Kidney epithelial cell (primary cell): Measurements from ENCODE around the gene INSYN1. TPM values are rescaled to one million over a fixed set of nuclear protein-coding genes. Genes with fewer than 3 reads are reported as not detected.

Experiments
- DNase-seq: peaks from one replicate; pipeline ENCODE4 v3.0.0-alpha.2; 2010; ENCODE audit warnings: low read depth
- H3K27me3 ChIP-seq: 2 replicates; pipeline ENCODE4 v1.6.0; 2011; ENCODE audit warnings: low read length; ENCODE audit not compliant: control insufficient read depth, insufficient read depth
- H3K36me3 ChIP-seq: 2 replicates; pipeline ENCODE4 v1.5.1; 2011; ENCODE audit warnings: low read length; ENCODE audit not compliant: control insufficient read depth, insufficient read depth
- H3K4me3 ChIP-seq: 2 replicates; pipeline ENCODE4 v1.5.1; 2011; ENCODE audit warnings: low read depth, mild to moderate bottlenecking, control low read depth, low read length
- CTCF ChIP-seq: IDR thresholded peaks from 2 replicates; pipeline ENCODE4 v1.5.1; 2011; ENCODE audit warnings: mild to moderate bottlenecking, moderate library complexity, low read length, control low read depth, inconsistent platforms; ENCODE audit not compliant: insufficient read depth, poor library complexity, severe bottlenecking
- total RNA-seq: library from RNA; depleted of rRNA; stranded (reverse); fragments of >200 nt; gene quantifications from 2 replicates; pipeline ENCODE4 v1.2.3, GENCODE V29; 2015

The INSYN1 gene
- total RNA-seq, 1 donor from 2014 or later: 1.3 TPM

- H3K4me3 ChIP-seq: no peak overlapping the region
- DNase-seq: no peak
- H3K27me3 ChIP-seq: peaks cover 4% of the 10 kb centered on the region
- no peaks in the 10 kb centered on the region for H3K36me3 ChIP-seq
- TF ChIP-seq CTCF: no peak
Observed at GRCh38 chr15:73727330-73727976, 25.7 kb downstream of the INSYN1 start.

DNA sequence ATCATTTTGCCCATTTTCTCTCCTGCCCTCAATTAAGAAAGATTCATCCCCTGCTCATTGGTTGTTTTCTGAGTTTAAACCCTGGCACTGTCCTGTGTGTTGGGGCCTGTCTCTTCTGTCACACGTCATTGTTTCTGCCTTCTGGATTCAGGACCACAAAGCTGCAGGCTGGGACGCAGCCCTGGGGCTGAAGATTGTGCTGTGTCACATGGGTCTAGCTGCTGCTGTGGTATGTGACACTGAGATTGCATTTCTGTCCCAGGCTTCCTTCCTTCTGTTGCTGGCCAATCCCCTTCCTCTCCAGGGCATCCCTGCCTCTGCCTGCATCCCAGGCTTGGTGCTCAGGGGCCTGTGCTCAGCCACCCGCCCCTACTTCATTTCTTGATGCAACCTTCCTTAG, 28.9 kb downstream of the INSYN1 start:
- no peak for DNase-seq
- Histone ChIP-seq H3K27me3 (peaks cover 4% of the 10 kb centered on the region), H3K4me3 (no peak overlapping the region), H3K36me3 (no peaks in the 10 kb centered on the region)
- no peak for TF ChIP-seq CTCF

- DNase-seq: no peak
- Histone ChIP-seq H3K4me3 (no peak overlapping the region), H3K27me3 (peaks cover 4% of the 10 kb centered on the region), H3K36me3 (no peaks in the 10 kb centered on the region)
- TF ChIP-seq CTCF: no peak
Observed at GRCh38 chr15:73723191-73723590, 30.0 kb downstream of the INSYN1 start.

GRCh38 chr15:73722425-73722824, 30.7 kb downstream of the INSYN1 start:
- TF ChIP-seq CTCF: no peak
- no peak for DNase-seq
- Histone ChIP-seq H3K4me3 (no peak overlapping the region), H3K36me3 (no peaks in the 10 kb centered on the region), H3K27me3 (peaks cover 4% of the 10 kb centered on the region)

DNA sequence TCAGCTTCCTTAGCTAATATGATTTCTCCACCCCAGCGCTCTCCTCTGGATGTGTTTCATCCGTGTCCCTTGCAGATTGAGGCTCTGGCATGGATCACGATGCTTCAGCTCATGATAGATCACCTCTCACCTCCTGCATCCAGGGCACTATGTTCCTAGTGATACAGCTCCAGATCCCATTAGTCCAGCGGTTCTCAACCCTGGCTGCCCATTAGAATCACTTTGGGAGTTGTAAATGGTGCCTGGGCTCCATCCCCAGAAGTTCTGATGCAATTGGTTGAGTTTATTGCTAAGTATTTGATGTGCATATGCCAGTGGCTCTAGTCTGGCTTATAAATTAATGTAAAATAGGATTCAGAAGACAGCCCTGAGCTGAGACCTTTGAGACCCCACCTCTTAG, 34.5 kb downstream of the INSYN1 start:
- no peak for DNase-seq
- no peaks in the 10 kb centered on the region for H3K27me3 ChIP-seq
- H3K36me3 ChIP-seq: no peaks in the 10 kb centered on the region
- TF ChIP-seq CTCF: no peak
- no peak overlapping the region for H3K4me3 ChIP-seq

DNA sequence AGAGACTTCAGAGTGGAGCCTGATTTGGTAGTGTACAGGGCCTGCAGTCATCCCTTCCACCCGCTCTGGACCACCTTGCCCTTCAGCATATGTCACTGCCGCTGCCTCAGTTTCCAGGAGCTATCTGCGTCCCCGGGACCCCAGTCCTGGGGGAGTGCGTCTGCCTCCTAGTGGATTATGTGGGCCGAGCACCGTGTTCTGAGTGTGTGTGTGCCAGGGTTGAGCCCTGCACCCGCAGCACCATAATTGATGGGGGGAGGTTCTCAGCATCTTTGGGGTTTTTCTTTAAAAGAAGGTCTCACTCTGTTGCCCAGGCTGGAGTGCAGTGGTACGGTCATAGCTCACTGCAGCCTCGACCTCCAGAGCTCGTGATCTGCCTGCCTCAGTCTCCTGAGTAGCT, 35.3 kb downstream of the INSYN1 start:
- H3K4me3 ChIP-seq: no peak overlapping the region
- no peaks in the 10 kb centered on the region for H3K36me3 ChIP-seq
- no peak for TF ChIP-seq CTCF
- no peaks in the 10 kb centered on the region for H3K27me3 ChIP-seq
- DNase-seq: no peak
